GM21737 (cell line): ENCODE measurements around the gene ASIC1.
"Not testable (repeated sequence)": the region's sequence is repeated elsewhere in the genome, so short reads cannot be mapped to it uniquely, and the experiment has no call there.

ENCODE experiments used
- ATAC-seq: cut with Tn5 transposase; IDR thresholded peaks from one replicate; pipeline ENCODE4 v1.9.1; 2021; ENCODE audit warnings: mild to moderate bottlenecking, moderate library complexity; ENCODE audit not compliant: unreplicated experiment

Gene ASIC1

DNA sequence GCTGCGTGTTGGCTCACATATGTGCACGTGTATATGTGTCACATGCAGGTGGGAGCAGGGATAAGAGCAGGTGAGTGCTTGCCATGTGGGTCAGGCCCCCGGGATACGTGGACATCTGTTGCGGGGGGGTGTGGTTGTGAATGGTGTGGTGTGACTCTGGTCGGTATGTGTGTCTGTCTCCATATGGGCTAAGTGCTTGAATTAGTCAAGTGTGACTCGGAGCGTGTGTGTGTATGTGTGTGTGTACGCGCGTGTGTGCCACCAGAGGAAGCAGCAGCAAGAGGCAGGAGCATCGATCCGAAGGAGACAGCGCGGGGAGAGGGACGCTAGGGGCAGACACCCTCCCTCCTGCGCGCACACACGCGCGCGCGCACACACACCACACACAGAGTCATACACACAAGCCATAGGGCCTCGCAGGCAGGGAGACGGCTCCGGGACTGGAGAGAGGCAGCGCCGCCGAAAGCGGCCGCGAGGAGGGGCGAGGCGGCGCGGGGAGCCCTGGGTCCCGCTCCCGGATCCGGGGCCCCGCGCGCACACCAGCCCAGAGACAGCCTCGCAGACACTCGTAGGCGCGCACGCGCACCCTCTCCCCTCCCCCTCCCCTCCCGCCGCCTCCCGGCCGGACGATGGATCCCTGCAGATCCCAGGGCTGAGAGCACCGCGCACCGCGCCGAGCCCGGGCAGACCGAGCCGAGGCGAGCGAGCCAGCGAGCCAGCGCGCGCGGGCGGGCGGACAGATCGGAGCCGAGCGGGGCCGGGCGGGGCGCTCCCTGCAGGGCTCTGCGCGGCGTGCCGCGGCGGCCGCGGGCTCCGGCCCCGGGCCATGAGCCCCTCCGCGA, at the start of gene ASIC1:
Gene ASIC1 (plus strand): TSS at position 597 of the 842 bp plus-strand sequence. CDS start 1,171 bp downstream, outside the sequence.
- no peak for ATAC-seq

DNA sequence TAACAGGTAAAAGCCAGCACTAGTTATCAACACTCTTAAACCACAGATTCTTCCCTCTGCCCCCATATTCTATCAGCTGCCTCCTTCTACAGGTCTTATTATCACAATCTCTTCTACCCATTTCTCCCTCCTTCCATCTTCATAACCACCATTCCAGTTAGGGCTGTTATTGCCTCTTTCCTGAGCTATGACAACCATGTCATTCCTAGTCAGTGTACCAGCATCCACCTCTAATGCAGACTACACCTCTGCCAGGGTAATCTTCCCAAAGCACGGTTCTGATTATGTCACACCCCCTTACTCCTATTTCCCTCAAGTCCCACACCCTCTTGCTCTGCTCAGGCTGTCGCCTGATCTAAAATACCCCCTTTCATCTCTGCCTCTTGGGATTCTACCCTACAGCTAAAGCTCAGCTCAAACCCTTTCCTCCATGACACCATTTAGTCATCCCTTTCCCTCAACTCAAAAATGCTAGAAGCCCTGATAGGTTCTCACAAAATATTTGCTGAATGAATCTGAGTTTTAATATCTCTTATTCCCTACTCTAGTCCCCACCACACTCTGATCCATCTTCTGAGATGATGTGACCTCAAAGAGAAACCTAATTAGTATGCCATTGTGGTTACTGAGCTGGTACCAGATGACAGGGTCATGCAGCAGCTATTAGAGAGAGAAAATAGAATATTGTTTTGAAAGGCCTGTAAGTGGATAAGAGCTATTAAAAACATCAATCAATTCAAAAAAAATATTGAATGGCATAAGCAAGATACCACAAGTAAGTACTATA, 43.8 kb upstream of the ASIC1 start:
- no peak for ATAC-seq

DNA sequence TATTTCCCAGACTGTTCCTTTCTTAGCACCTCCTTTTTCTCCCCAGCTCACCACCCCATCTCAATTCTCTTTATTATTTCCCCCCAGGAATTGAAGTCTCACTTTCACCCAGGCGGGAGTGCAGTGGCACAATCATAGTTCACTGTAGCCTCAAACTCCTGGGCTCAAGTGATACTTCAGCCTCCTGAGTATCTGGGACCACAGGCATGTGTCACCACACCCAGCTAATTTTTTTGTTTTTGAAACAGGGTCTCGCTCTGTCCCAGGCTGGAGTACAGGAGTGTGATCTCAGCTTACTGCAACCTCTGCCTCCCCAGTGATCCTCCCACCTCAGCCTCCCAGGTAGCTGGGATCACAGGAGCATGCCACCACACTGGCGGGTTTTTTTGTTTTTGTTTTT, 43.1 kb upstream of the ASIC1 start:
- ATAC-seq, result no peak

DNA sequence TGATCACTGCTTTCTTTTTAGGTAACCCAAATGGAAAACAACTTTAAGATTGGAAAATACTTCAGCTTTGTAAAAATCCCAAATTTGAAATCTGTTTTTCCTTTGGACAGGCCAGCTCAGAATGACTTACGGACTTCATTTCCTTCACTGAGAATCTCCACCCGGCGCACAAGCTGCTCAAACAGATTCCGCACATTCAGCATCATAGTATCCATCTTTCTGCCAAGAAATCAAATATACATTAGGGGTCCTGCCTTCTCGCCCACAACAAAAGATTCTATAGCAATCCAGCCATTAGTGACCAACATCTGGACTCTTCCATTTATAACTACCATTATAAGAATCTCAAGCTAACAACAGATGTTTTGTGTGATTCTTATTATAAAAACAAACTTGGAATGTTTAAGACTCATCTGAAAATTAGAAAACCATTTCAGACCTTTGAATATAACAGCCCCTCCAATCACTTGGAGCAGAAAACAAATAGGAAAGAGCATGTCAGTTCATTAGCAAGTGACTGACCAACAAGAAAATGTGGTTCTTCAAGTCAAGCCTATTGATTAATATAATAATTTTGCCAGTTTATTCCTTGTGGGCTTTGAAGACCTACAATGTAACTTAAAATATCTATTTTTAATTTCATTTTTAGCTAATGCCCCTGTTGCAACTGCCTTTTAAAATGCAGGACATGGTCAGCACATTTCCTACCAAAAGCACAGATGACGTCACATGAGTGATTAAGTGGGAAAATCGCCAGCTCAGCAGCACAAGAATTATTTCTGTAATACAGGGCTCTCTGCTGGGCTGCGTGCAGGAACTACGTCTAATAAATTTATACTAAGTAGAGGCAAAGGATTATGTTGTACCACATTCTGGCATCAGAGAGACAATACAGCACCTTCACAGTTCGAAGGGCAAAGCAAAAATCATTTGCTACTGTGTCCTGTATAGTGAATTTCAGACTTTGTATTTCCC, 40.6 kb upstream of the ASIC1 start:
- no peak for ATAC-seq

DNA sequence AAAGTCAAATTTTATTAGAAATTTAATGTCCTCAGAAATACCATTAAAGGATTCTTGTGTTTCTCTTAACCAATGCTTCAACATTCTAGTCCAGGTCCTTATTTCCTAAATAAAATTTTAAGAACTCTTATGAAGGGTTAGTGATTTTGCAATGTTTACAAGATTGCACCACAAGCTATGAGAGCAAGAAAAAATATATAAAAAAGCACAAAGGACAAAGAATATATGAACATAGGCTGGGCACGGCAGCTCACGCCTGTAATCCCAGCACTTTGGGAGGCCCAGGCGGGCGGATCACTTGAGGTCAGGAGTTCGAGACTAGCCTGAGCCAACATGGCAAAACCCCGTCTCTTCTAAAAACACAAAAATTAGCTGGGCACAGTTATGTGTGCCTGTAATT, 39.8 kb upstream of the ASIC1 start:
- no peak for ATAC-seq

DNA sequence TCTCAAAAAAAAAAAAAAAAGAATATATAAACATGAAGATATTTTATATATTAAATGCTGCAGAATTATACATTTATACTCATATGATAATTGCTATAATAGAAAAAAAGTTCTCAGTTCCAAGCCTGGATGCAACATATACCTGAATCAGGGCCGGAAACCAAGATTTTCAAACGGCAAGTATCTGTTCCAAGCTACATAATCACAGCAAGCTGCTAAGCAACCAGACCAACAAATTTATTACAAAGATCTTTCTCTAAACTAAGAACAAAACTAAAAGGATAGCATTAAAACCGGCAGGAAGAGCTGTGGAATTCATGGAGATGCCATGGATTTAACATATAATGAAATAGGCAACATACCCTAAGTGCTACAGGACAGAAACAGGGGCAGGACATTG, 39.2 kb upstream of the ASIC1 start:
- ATAC-seq, result no peak

DNA sequence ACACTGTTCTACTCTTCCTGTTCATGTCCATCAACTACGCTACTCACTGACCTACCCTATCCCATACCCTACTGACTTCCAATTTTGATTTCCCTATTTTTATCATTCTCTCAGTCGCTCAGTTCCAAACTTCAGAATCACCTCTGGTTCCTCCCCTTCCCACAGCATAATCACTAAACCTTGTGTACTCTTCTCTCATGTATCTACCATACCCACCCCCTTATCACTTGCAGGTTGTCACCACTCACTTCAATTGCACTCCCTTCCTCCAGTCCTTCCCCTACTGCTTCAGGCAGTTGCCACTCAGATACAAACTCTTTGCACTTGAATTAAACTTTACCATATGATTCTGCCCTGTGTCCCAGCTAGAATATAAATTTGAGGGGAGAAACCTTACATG, 38.4 kb upstream of the ASIC1 start:
- no peak for ATAC-seq

DNA sequence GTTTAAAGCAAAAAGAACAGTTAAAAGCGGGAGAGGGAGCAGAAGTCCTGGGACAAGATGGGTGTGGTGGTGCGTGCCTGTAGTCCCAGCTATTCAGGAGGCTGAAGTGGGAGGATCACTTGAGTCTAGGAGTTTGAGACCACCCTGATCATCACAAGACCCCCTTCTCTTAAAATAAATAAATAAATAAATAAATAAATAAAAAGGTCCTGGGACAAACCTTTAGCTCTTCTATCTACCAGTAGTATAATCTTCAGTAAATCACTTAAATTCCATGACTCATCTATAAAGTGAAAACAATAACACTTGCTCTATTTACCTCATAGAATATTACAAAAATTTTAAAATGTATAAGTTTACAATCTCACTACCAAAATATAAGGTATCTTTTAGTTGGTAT, 37.9 kb upstream of the ASIC1 start:
- ATAC-seq, result no peak

DNA sequence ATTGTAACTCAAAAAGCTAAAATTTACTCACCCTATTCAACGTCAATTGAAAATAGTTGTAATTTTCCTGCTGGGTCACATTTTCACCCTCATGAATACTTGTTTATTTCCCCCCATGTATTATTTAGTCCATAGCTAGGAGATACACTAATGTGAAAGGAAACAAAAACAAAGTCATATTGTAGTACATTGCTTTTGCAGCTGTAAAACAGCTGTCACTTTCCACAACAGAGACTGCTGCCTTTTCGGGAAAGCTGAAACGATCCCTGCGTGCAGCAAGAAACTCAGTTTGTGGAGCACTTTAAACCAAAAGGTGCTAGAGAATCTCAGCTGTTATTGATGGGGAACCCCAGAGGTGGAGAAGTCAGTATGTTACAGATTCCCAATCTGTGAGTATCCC, 36.4 kb upstream of the ASIC1 start:
- no peak for ATAC-seq

DNA sequence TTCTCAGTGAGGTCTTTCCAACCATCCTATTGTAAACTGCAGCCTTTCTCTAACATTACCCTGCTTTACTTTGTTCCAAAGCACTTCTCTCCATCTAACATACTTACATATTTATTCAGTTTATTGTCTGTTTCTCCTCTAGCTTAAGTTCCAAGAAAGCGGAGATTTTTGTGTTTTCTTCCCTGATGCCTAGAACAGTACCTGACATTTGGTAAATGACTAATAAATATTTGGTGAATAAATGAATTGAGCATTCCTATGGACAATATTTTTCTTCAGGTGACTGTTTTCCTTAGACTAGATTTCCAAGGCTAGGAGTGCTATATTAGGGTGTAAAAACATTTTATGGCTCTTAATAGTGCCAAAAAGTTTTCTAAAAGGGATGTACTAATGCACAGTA, 34.5 kb upstream of the ASIC1 start:
- no peak for ATAC-seq

DNA sequence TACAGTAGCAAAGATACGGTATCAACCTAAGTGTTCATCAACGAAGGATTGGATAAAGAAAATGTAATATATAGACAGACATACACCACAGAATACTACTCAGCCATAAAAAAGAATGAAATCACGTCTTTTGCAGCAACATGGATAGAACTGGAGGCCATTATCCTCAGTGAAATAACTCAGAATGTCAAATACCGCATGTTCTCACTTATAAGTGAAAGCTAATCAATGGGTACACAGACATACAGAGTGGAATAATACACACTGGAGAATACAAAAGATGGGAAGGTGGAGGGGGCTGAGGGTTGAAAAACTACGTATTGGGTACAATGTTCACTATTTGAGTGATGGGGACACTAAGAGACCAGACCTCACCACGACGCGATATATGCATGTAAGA, 33.2 kb upstream of the ASIC1 start:
- no peak for ATAC-seq

DNA sequence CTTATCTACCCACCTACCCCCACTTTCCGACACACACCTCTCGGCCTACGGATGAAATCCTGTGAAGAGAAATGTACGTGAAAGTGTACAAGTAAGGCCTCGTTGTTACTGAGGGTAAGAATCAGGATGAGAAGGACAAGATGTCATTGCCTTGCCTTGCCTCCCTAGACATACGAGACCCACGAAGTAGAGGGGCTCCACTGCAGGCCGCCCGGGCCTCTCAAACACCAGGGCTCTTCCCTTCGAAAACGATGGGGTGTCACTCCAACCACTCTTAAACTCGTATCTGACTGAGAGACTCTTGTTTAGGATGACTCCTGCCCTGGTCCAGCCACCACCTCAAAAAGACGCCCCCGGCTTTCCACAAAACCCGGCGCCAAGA, 32.6 kb upstream of the ASIC1 start:
- ATAC-seq, result peak; percentile 10

DNA sequence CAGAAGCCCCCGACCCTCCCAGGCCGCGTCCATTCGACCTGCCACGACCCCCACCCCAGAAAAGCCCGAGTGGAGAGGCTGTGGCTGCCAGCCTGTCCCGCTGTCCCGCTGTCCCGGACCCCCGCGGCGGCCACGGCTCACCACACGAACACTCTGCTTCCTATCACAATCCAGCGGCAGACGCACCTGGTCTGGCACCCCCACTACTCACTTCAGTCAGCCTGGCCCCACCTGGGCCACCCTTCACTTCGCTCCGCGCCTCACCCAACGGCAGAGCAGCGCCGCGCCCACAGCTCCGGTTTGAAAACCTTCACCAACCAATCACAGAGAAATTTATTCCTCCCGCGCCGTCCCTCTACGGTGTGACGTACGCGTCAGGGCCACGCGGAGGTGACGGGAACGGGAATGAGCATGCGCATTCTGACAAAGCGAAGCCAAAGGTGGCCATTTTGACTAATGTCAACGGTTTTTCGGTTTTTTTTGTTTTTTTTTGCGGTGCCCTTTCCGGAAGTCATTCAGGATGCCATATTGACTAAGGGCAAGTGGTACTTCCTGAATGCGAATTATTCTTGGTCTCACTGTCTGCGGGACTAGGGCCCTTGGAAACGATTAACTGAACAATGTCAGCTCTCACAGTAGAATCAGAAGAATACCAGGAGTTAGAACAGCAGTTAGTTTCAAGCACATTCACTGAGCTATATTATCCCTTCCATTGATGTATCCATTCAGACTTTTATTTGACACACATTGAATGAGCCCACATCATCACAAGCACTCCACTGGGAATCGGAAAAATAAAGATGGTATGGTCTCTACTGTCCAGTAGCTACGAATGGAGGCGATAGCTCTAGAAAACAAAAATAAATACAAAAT, 32.0 kb upstream of the ASIC1 start, which contains the start of gene RACGAP1:
Gene RACGAP1 (minus strand): TSS at position 308 of the 873 bp plus-strand sequence. CDS start 8,779 bp downstream, outside the sequence.
- ATAC-seq, result peak; percentile 96

DNA sequence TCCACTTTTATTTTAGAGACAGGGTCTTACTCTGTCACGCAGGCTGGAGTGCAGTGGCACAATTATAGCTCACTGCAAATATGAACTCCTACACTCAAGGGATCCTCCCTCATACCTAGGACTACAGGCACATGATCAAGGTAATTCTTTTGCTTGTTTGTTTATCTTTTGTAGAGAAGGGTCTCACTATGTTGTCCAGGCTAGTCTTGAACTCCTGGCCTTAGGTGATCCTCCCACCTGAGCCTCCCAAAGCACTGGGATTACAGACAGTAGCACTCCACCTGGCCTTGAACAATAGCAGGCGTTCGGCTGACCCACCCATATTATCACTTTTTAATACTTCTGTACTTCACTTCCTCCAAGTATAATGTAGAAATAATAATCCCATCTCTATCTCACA, 30.7 kb upstream of the ASIC1 start:
- ATAC-seq, result no peak

DNA sequence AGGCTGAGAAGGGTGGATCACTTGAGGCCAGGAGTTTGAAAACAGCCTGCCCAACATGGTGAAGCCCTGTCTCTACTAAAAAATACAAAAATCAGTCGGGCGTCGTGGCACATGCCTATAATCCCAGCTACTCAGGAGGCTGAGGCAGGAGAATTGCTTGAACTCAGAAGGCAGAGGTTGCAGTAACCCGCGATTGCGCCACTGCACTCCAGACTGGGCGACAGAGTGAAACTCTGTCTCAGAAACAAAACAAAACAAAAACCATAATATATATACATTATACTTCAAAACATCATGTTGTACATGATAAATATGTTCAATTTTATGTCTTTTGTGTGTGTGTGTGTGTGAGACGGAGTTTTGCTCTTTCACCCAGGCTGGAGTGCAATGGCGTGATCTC, 26.9 kb upstream of the ASIC1 start:
- ATAC-seq, result not testable (repeated sequence)

DNA sequence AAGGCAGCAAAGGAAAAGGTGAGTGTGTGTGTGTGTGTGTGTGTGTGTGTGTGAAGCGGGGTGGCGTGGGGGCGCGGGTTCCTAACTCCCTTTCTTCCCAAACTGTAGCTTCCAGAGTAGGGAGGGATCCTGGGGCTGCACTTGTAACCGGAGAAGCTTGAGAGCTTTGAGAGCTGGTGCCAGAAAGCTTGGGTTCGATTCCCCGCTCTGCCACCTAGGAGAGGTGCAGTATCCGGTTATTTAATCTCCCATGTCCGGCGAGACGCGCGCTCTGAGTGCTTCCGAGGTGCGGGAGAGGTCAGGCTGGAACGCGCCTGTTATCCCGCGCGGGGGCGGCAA, 24.9 kb upstream of the ASIC1 start:
- no peak for ATAC-seq

DNA sequence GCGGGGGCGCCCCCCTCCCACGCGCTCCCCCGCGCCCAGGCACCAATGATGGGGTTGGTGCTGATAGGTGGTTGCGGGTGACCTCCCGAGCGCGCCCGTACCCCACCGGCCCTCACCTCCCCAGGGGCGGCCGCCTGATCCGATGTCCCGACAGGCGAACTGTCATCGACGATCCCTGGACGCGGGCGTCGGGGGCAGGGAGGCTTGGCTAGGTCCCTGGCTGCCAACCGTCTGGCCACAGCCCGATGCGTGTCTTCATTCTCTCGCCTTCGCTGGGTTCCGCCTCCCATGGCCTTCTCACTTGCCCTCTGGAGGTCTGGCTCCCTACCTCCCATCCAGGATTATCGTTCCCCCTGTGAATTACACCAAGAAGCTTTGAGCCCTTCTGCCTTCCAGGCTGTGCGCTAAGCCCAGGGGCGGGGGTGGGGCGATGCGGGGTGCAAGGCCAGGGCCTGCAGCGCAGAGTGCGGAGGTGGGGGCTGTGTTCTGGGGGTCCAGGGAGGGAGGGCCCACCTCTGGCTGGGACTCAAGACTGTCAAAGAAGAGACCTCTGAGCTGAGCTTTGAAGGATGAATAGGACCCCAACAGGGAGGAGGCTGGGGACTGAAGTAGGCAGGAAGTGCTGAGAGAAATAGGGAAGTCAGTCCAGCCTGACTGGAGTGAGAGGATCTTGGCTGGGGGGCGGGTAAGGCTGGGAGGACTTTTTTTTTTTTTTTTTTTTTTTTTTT, 24.4 kb upstream of the ASIC1 start:
- no peak for ATAC-seq

DNA sequence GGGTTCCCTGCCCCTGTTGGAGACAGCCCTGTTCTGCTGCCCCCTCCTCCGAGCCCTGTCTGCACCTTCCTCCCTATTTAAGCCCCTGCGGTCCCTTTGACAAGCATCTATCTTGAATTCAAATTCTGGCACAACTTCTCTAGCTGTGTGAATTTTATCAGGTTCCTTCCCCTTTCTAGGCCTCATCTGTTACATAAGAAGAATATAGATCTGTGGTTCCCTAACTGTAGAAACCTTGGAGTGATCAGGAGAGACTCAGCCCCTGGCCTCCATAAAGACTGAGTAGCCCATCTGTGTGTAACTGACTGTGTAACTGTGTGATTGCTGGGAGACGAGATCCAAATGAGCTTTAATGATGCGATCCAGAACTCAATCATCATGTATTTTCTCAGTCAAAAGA, 19.1 kb upstream of the ASIC1 start:
- no peak for ATAC-seq

DNA sequence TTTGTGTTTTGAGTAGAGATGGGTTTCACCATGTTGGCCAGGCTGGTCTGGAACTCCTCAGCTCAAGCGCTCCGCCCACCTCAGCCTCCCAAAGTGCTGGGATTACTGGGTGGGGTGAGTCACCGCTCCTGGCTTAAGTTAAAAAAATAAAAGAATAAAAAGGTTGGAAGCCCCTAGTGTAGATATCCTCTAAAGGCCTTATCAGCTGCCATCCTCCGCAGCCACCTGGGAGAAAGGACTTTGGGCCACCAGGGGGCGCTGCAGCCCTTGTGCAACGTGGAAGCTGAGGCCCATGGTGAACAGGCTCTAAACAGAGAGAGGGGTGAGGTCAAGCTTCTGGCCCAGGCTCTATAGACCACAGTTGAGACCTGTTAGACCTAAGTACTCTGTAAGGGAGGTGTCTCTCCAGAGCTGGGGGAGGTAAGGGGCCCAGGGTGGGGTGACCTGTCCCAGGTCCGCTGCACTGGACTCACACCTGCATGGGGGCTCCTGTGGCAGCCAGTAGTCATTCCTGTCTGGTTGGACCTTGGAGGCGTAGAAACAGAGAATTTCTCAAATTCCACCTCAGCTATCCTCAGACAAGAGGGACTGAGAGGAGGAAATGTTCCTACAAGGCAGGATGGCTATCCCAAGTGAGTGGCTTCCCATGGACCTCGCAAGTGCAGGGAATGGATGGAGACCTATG, 18.1 kb upstream of the ASIC1 start:
- ATAC-seq, result no peak
